NCI-H2227 (cell line): Measurements from ENCODE around the gene PAGE4.
A peak's percentile ranks its signal among the peaks of the same experiment; 100 is the strongest.

Source experiments
- DNase-seq: peaks from one replicate; lab custom pipeline; 2025; ENCODE audit not compliant: unreplicated experiment; lab: John Stamatoyannopoulos, UW

The PAGE4 gene

GRCh38 chrX:49829016-49829415 lies at the start of gene PAGE4:
PAGE4 (plus strand) TSS chrX:49829303; CDS start chrX:49830429, 1,126 bp downstream.
- DNase-seq: no peak

- DNase-seq: no peak
These were observed 44.3 kb upstream of the PAGE4 start for GRCh38 chrX:49784747-49785280.

- no peak for DNase-seq
These were observed 36.7 kb upstream of the PAGE4 start for GRCh38 chrX:49792376-49792775.

GRCh38 chrX:49793686-49794085 lies 35.4 kb upstream of the PAGE4 start:
- DNase-seq: no peak

GRCh38 chrX:49799828-49800227 lies 29.3 kb upstream of the PAGE4 start:
- no peak for DNase-seq

- DNase-seq: no peak
These were observed 19.0 kb upstream of the PAGE4 start for GRCh38 chrX:49809891-49810632.

- DNase-seq: no peak
These were observed 16.9 kb upstream of the PAGE4 start for GRCh38 chrX:49812177-49812576.

GRCh38 chrX:49816435-49816834 lies 12.7 kb upstream of the PAGE4 start:
- DNase-seq: no peak

- DNase-seq: peak; percentile 24
These were observed 9.3 kb downstream of the PAGE4 start for GRCh38 chrX:49838374-49838773.

- DNase-seq: peak; percentile 89
These were observed 11.6 kb downstream of the PAGE4 start for GRCh38 chrX:49840679-49841078.

- DNase-seq: no peak
These were observed 13.5 kb downstream of the PAGE4 start for GRCh38 chrX:49842621-49843020.

- peak; percentile 74 for DNase-seq
These were observed 15.5 kb downstream of the PAGE4 start for GRCh38 chrX:49844611-49845010.

GRCh38 chrX:49845701-49846403 lies 16.7 kb downstream of the PAGE4 start:
- DNase-seq: no peak

GRCh38 chrX:49846522-49846921 lies 17.4 kb downstream of the PAGE4 start:
- DNase-seq: no peak

GRCh38 chrX:49848275-49848674 lies 19.2 kb downstream of the PAGE4 start:
- no peak for DNase-seq

GRCh38 chrX:49850028-49850427 lies 20.9 kb downstream of the PAGE4 start:
- no peak for DNase-seq

- no peak for DNase-seq
These were observed 24.6 kb downstream of the PAGE4 start for GRCh38 chrX:49853661-49854060.

GRCh38 chrX:49856819-49857218 lies 27.7 kb downstream of the PAGE4 start:
- DNase-seq: no peak

- DNase-seq: no peak
These were observed 29.2 kb downstream of the PAGE4 start for GRCh38 chrX:49858341-49858740.

- DNase-seq: no peak
These were observed 30.4 kb downstream of the PAGE4 start for GRCh38 chrX:49859491-49859890.

- DNase-seq: no peak
These were observed 31.9 kb downstream of the PAGE4 start for GRCh38 chrX:49860867-49861535.

GRCh38 chrX:49862093-49862492 lies 33.0 kb downstream of the PAGE4 start:
- DNase-seq: no peak
